Prostate gland (tissue), 2 donors: ENCODE measurements around the gene TDRD10. TPM values are rescaled to one million over a fixed set of nuclear protein-coding genes. Genes with fewer than 3 reads are reported as not detected.

Experiments used
- DNase-seq: peaks from one replicate; pipeline ENCODE4 v3.0.0-alpha.2; 2019; ENCODE audit warnings: low spot score
- H3K27ac ChIP-seq, 2 donors: fragments of 200-600 bp; sonication (generic); 2 replicates each; pipeline ENCODE4 v1.5.1; 2017 to 2019
- H3K27me3 ChIP-seq: fragments of 200-600 bp; sonication (generic); replicated peaks from 2 replicates; pipeline ENCODE4 v1.5.1; 2019; ENCODE audit not compliant: insufficient read depth
- H3K36me3 ChIP-seq, 2 donors: fragments of 200-600 bp; sonication (generic); 1 replicate in 1 of 2; 2 replicates in 1 of 2; pipeline versions ENCODE4 v1.5.1 to v1.8.1; 2017 to 2019
- H3K4me1 ChIP-seq: fragments of 200-600 bp; sonication (generic); replicated peaks from 2 replicates; pipeline ENCODE4 v1.5.1; 2019
- H3K4me3 ChIP-seq, 2 donors: fragments of 200-600 bp; sonication (generic); 2 replicates each; pipeline ENCODE4 v1.5.1; 2017 to 2019
- H3K9me3 ChIP-seq: fragments of 200-600 bp; sonication (generic); 2 replicates; pipeline ENCODE4 v1.5.1; 2017
- POLR2A ChIP-seq: fragments of 450-650 bp; IDR thresholded peaks from one replicate; pipeline ENCODE4 v1.6.1; 2016; ENCODE audit warnings: antibody characterized with exemption, mild to moderate bottlenecking
- POLR2AphosphoS5 ChIP-seq: sonication (generic); formaldehyde crosslinking; IDR thresholded peaks from one replicate; pipeline ENCODE4 v1.6.1; 2017; ENCODE audit warnings: antibody characterized with exemption
- WGBS: methylation state at CpG from one replicate; pipeline ENCODE4 v1.1.5; 2018; 5-methylcytosine and 5-hydroxymethylcytosine counted together
- intact Hi-C: fragments of 100-400 bp; cut with DNase I; formaldehyde crosslinking; loops from one replicate; pipeline ENCODE4 v1.14.2; 2022
- total RNA-seq, 2 donors: library from RNA; depleted of rRNA; stranded (reverse); fragments of >200 nt; gene quantifications; one replicate each; pipeline ENCODE4 v1.1.0, GENCODE V29; 2016
- TF ChIP-seq, protein P1 (sequence below), 4 experiments: fragments of 200-600 bp in 2 of 4; fragments of 450-650 bp in 2 of 4; sonication (generic) in 2 of 4; IDR thresholded peaks; 1 replicate in 3 of 4; 2 replicates in 1 of 4; pipeline ENCODE4 v1.5.1; 2016 to 2019; ENCODE audit warnings: antibody characterized with exemption in 4 of 4, mild to moderate bottlenecking in 2 of 4, moderate library complexity in 2 of 4

The TDRD10 gene
- total RNA-seq, 2 donors from 2014 or later: 0.46 to 11.4 TPM

DNA sequence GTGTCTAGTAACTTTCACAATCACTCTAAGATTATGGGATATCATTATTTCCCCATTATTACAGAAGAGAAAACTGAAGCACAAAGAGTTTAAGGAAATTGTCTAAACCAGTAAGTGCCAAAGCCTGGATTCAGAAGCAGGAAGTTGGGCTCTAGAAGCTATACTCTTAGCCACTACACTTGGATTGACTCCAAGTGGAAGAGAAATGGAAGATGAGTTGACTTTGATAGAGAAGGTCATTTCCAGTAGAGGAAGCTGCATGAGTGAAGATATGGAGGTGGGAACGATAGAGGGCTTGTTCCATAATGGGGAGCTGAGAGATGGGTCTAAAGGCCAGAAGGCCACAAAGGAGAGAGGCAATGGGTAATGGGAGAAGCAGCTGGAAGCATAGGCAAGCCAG lies 11.7 kb upstream of the TDRD10 start:
- DNase-seq: no peak
- Histone ChIP-seq H3K36me3 (no peaks in the 10 kb centered on the region), H3K4me3 (no peak overlapping the region), H3K4me1 (no peaks in the 10 kb centered on the region), H3K9me3 (no peaks in the 10 kb centered on the region), H3K27me3 (no peaks in the 10 kb centered on the region), H3K27ac (no peak overlapping the region)
- 74% methylated on average over 1 of the region's 1 CpG for WGBS
- intact Hi-C loops: no loop called here
- TF ChIP-seq POLR2A (no peak), POLR2AphosphoS5 (no peak)
- TF ChIP-seq, protein P1, sequence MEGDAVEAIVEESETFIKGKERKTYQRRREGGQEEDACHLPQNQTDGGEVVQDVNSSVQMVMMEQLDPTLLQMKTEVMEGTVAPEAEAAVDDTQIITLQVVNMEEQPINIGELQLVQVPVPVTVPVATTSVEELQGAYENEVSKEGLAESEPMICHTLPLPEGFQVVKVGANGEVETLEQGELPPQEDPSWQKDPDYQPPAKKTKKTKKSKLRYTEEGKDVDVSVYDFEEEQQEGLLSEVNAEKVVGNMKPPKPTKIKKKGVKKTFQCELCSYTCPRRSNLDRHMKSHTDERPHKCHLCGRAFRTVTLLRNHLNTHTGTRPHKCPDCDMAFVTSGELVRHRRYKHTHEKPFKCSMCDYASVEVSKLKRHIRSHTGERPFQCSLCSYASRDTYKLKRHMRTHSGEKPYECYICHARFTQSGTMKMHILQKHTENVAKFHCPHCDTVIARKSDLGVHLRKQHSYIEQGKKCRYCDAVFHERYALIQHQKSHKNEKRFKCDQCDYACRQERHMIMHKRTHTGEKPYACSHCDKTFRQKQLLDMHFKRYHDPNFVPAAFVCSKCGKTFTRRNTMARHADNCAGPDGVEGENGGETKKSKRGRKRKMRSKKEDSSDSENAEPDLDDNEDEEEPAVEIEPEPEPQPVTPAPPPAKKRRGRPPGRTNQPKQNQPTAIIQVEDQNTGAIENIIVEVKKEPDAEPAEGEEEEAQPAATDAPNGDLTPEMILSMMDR (IDR thresholded peaks at IDR 0.05): no peak

DNA sequence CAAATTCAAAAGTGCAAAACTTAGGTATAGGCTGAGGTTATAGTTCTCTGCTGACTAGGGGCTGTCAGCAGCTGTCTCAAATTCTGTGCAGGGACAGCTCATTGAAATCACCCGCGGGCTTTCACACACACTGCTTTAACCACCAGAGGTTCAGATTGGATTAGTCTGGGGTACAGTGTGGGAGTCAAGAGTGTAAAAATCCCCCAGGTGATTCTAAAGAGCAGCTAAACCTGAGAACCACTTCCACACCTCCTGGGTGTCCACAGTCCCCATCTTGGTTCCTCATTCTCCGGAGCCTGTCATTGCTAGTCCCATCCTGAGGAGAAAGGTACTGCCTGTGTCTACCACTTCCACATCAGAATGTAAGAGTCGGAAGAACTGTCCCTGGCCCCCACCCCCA lies 9.9 kb upstream of the TDRD10 start:
- DNase-seq: no peak
- Histone ChIP-seq H3K27me3 (no peaks in the 10 kb centered on the region), H3K4me3 (no peak overlapping the region), H3K9me3 (no peaks in the 10 kb centered on the region), H3K27ac (no peak overlapping the region), H3K4me1 (no peaks in the 10 kb centered on the region), H3K36me3 (no peaks in the 10 kb centered on the region)
- TF ChIP-seq, protein P1 (IDR thresholded peaks at IDR 0.05): no peak
- TF ChIP-seq POLR2A (no peak), POLR2AphosphoS5 (no peak)
- WGBS: 78% methylated on average over 4 of the region's 4 CpGs
- intact Hi-C loops: no loop called here

DNA sequence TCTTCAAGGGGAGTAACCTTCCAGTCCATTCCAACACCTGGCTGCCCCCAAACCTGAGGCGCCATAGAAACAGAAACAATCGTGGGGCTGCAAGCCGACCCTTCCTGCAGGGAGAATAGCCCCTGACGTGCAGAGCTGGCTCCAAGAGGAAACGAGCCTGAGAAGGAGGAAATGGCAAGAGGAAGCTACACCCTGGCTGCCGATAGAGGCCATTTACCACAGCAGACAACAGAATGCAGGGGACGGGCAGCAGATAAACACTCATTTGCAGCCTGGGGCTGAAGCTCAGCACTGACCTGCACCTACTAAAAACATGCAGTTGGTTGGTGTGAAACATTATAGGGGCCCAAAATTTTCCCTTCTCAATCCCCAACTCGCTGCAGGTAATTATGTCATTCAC lies 8.7 kb upstream of the TDRD10 start:
- Histone ChIP-seq H3K27me3 (no peaks in the 10 kb centered on the region), H3K4me3 (no peak overlapping the region), H3K27ac (no peak overlapping the region), H3K36me3 (no peaks in the 10 kb centered on the region), H3K9me3 (no peaks in the 10 kb centered on the region), H3K4me1 (no peaks in the 10 kb centered on the region)
- no peak for DNase-seq
- TF ChIP-seq POLR2A: no peak
- TF ChIP-seq, protein P1 (IDR thresholded peaks at IDR 0.05): no peak
- no peak for TF ChIP-seq POLR2AphosphoS5
- intact Hi-C loops: no loop called here
- WGBS: 53% methylated on average over 8 of the region's 8 CpGs

DNA sequence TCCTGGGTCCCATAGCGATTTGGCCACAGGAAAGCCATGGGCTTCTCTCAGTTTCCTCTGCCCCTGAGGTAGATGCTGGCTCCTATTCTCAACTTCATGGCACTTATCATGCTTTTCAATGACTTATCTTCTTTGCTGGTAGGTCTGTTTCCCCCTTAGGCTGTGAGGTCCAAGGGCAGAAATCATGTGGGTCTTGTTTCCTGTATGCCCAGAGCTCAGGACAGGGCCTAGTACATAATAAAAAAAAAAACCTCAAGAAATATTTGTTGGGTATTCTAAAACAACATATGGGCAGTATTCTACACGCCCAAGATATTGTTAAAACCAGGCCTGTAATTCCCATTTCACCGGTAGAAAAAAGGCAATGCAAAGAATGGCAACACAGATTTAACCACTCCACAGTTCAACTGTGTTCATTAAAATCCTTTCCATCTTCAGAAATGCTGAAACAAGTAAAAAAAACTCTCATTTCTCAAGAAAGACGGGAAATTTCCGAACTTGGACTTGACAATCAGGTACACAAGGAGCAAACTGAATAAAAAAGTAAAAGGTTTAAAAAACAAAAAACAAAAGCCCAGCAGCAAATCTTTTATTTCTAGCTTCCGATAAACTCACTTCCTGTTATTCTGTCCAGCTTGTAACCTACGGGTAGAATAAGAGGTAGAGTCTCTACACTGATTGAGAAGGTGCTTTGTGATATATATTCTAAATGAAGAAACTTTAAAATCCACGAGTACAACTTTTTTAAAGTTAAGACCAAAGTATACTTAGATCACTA lies 6.3 kb upstream of the TDRD10 start:
- no peaks in the 10 kb centered on the region for H3K9me3 ChIP-seq
- intact Hi-C loops: no loop called here
- TF ChIP-seq POLR2AphosphoS5: no peak
- TF ChIP-seq, protein P1 (IDR thresholded peaks at IDR 0.05): no peak
- TF ChIP-seq POLR2A: no peak
- no peak for DNase-seq
- no peaks in the 10 kb centered on the region for H3K36me3 ChIP-seq
- 83% methylated on average over 8 of the region's 8 CpGs for WGBS
- no peak overlapping the region for H3K27ac ChIP-seq
- no peak overlapping the region for H3K4me3 ChIP-seq
- H3K27me3 ChIP-seq: no peaks in the 10 kb centered on the region
- H3K4me1 ChIP-seq: no peaks in the 10 kb centered on the region

DNA sequence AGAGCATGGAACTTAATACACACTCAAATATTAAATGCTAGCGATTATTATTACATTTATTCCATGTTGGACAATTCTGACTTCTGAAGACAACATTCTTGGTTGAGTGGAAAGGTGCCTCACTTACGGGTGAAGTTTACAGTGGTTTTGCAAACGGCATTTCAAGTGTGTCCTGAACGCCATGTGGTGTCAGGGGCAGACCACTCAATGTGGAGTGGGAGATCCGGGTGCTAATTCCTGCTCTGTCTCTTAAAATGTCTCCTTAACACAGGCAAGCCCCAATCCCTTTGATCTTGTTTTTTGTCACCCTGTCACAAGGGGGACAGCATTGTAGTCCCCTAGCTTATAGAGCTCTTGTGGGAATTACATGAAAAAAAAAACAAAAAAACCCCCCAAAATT lies 5.6 kb upstream of the TDRD10 start:
- intact Hi-C loops: no loop called here
- Histone ChIP-seq H3K4me1 (no peaks in the 10 kb centered on the region), H3K27me3 (peaks cover 4% of the 10 kb centered on the region), H3K36me3 (no peaks in the 10 kb centered on the region), H3K9me3 (no peaks in the 10 kb centered on the region), H3K27ac (no peak overlapping the region), H3K4me3 (no peak overlapping the region)
- 73% methylated on average over 5 of the region's 5 CpGs for WGBS
- TF ChIP-seq, protein P1 (IDR thresholded peaks at IDR 0.05): no peak
- TF ChIP-seq POLR2A (no peak), POLR2AphosphoS5 (no peak)
- DNase-seq: no peak
